Subcutaneous adipose tissue (tissue), 4 donors: ENCODE data around the gene OPHN1. TPM values are rescaled to one million over a fixed set of nuclear protein-coding genes. Genes with fewer than 3 reads are reported as not detected.

Source experiments
- total RNA-seq, 4 donors: library from RNA; depleted of rRNA; stranded (reverse); fragments of >200 nt; gene quantifications; one replicate each; pipeline ENCODE4 v1.1.0, GENCODE V29; 2016
- TF ChIP-seq, protein P1 (sequence below): fragments of 450-650 bp; IDR thresholded peaks from one replicate; pipeline ENCODE4 v1.5.1; 2016; ENCODE audit warnings: low read depth, mild to moderate bottlenecking, control low read depth, antibody characterized with exemption, moderate library complexity

OPHN1 gene
- total RNA-seq, 4 donors from 2014 or later = 11.4 to 29.4 (median 17.8) TPM

DNA sequence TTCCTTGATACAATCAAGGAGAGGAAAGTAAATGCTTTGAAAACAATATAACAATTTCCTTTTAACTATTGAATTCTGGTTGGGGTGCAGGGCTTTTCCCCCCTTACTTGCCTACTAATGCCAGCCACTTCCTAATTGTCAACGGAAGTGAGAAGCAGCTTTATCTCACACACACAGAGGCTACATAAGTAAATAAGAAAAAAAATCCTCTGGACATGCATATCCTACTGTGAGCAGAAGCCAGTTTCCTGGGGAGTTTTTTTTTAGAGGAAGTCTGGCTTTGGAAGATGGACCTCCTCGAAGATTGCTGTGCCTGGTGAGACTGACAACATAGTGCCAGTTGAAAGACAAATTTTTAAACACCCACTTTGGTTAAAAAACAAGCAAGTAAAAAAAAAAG lies 180.6 kb downstream of the OPHN1 start:
- TF ChIP-seq, protein P1, sequence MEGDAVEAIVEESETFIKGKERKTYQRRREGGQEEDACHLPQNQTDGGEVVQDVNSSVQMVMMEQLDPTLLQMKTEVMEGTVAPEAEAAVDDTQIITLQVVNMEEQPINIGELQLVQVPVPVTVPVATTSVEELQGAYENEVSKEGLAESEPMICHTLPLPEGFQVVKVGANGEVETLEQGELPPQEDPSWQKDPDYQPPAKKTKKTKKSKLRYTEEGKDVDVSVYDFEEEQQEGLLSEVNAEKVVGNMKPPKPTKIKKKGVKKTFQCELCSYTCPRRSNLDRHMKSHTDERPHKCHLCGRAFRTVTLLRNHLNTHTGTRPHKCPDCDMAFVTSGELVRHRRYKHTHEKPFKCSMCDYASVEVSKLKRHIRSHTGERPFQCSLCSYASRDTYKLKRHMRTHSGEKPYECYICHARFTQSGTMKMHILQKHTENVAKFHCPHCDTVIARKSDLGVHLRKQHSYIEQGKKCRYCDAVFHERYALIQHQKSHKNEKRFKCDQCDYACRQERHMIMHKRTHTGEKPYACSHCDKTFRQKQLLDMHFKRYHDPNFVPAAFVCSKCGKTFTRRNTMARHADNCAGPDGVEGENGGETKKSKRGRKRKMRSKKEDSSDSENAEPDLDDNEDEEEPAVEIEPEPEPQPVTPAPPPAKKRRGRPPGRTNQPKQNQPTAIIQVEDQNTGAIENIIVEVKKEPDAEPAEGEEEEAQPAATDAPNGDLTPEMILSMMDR = no peak

DNA sequence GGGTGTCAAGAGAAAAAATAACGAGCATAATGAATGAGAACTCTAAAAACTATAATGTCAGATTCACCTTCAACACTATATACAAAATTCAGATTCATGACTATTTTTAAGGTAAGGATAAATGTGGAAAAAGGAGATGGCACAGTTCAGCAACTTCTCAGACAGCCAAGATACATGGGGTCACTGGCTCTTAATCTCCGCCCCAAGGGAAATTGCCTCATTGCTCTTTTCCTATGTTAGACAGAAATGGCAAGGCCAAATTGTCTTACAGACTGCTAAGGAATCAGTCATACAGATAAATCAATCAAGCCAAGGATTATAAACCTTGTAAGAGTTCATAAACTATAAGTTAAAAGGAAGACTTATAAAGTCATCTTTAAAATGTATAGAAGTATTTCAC lies 183.4 kb downstream of the OPHN1 start:
- TF ChIP-seq, protein P1 = no peak

DNA sequence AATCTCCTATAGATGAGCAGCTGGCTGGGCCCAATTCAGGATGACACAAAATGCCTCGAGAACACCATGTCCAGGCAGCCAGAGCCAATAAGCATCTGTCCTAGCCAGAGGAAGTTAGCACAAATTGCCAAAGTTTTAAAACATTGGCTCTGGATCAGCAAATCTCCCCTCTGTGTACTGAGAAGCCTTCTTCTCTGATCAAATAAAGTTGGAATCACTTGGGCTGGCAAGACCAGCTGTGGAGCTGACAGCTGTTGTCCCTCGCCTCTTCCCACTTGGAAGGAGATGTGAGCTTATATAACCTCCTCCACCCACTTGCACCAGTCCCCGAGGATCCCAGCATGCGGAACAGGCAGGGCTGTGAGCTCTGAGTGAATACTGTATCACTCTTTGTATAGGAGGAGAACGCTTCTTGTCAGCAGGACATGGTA lies 183.9 kb downstream of the OPHN1 start:
- TF ChIP-seq, protein P1 = no peak

DNA sequence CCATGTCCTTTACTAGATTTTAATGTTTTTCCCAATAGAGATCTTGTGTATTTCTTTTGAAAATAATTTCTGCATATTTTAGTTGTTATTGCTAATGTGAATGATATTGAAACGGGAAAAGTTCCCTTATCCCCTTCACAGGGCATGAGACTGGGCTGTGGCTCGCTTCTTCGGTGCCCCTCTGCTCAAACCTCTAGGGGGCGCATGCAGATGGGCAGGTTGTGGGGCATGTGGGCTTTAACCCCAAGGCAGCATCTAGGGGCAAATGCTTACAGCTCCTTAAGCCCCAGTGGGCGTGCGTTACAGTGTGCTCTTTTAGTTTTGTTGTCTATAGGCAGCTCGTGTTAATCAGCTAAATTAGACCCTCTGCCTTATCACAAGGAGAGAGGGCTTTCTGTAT lies 194.7 kb downstream of the OPHN1 start:
- TF ChIP-seq, protein P1 = no peak

DNA sequence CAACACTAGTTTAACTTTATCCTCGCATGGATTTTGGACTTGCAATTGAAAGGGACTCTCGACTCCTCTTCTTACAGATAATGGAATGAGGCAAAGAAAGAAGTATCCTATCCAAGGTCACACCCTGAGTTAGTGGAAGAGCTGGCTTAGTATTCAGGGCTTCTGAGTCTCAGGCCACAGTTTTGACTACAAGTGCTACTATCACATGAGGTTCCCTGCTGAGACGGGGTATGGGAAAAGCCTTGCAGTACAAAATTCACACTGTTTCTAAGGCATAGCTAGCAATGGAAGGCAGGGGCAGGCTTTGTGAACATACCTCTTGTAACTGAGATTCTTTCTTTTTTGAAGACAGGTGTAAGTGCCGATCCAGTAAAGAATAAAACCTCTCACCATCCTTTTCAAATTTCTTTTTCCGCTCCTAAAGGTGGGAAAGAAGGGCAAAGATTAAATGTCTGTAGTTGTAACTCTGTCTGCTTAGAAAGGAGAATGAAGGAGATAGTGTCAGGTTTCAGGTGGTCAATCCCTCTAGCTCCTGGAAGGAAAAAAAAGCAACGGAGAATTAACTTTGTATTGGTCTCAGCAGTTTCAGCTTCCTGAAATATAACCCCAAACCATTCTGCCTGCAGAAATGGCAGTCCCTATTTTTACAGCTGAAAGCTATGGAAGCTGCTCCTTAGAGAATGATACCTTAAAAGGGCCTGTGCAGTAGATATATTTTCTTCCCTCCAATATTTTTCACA lies 199.0 kb downstream of the OPHN1 start:
- TF ChIP-seq, protein P1 = no peak

DNA sequence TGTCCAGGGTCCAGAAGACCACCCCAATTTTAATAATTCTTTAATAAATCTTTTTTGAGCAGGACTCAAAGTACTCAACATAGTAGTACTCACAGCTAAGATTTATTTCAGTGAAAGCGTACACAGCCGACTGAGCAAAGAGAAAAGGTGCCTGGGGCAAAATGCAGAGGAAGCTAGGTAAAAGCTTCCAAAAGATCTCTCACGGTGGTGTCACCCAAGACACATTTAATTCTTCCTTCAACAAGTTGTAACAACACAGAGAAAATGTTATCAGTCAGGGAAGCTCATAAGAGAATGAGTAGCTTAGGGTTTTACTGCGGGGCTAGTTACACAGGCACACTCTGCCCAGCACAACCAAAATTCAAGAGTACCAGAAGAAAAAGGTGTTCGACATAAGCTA lies 201.1 kb downstream of the OPHN1 start:
- TF ChIP-seq, protein P1 = no peak

DNA sequence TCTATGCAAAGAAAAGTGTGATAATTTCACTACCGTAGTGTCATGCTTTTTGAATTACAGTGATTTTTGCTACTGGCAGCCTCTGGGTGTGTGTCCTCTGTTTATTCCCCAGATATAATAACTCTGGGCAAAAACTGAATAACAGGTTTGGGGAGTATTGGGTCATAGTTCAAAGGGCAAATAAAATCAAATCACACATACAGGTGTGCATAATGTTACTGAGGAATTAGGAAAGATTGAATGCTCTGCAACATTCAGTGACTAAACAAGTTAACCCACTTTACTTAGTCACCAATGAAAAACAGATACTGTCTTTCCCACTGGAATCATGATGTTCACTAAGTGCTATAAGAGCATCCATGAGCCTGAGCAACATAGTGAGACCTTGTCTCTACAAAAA lies 224.3 kb downstream of the OPHN1 start:
- TF ChIP-seq, protein P1 = no peak
